ENCODE results near the gene ZNF75A. TPM values are rescaled to one million over a fixed set of nuclear protein-coding genes. Genes with fewer than 3 reads are reported as not detected.

ZNF75A gene
- total RNA-seq, 2 experiments from 2014 or later = 34.2 to 35.5 TPM

GRCh38 chr16:3281222-3281820 is 24.0 kb upstream of the ZNF75A start:
- Mint-ChIP-seq H3K4me3 (peak overlapping the region; percentile 97), H3K27me3 (no peaks in the 10 kb centered on the region), H3K9me3 (peaks cover 13% of the 10 kb centered on the region), H3K4me1 (peaks cover 21% of the 10 kb centered on the region), H3K27ac (no peak overlapping the region), H3K36me3 (peaks cover 27% of the 10 kb centered on the region)
- no peak for DNase-seq

- DNase-seq = no peak
- Mint-ChIP-seq H3K4me3 (peak overlapping the region; percentile 97), H3K4me1 (peaks cover 21% of the 10 kb centered on the region), H3K27me3 (no peaks in the 10 kb centered on the region), H3K36me3 (peaks cover 36% of the 10 kb centered on the region), H3K9me3 (peaks cover 16% of the 10 kb centered on the region), H3K27ac (peak overlapping the region; percentile 96)
These were observed 23.1 kb upstream of the ZNF75A start for GRCh38 chr16:3282103-3282729.

GRCh38 chr16:3282730-3283542 is 22.4 kb upstream of the ZNF75A start, which contains the start of gene ZNF263:
Gene ZNF263 (plus strand): TSS chr16:3283491. CDS start chr16:3283819, 328 bp downstream.
- peak within 1 kb of the TSS; percentile 97 for H3K4me3 Mint-ChIP-seq
- peaks cover 20% of the 10 kb centered on the region for H3K9me3 Mint-ChIP-seq
- no peaks in the 10 kb centered on the region for H3K27me3 Mint-ChIP-seq
- DNase-seq = peak; percentile 96
- peaks cover 43% of the 10 kb centered on the region for H3K36me3 Mint-ChIP-seq
- peaks cover 21% of the 10 kb centered on the region for H3K4me1 Mint-ChIP-seq
- H3K27ac Mint-ChIP-seq = peak within 1 kb of the TSS; percentile 96

- Mint-ChIP-seq H3K36me3 (peaks cover 52% of the 10 kb centered on the region), H3K4me1 (peaks cover 21% of the 10 kb centered on the region), H3K27me3 (no peaks in the 10 kb centered on the region), H3K9me3 (peaks cover 28% of the 10 kb centered on the region), H3K4me3 (peak overlapping the region; percentile 97), H3K27ac (peak overlapping the region; percentile 96)
- DNase-seq = no peak
These were observed 21.5 kb upstream of the ZNF75A start for GRCh38 chr16:3283543-3284447.

GRCh38 chr16:3285131-3285530 is 20.2 kb upstream of the ZNF75A start:
- H3K36me3 Mint-ChIP-seq = peaks cover 65% of the 10 kb centered on the region
- H3K4me1 Mint-ChIP-seq = peaks cover 18% of the 10 kb centered on the region
- H3K27me3 Mint-ChIP-seq = no peaks in the 10 kb centered on the region
- H3K4me3 Mint-ChIP-seq = peak overlapping the region; percentile 97
- peaks cover 37% of the 10 kb centered on the region for H3K9me3 Mint-ChIP-seq
- H3K27ac Mint-ChIP-seq = peak overlapping the region; percentile 52
- no peak for DNase-seq

GRCh38 chr16:3289998-3290673 is 15.2 kb upstream of the ZNF75A start:
- DNase-seq = no peak
- H3K9me3 Mint-ChIP-seq = peaks cover 72% of the 10 kb centered on the region
- H3K4me1 Mint-ChIP-seq = peaks cover 2% of the 10 kb centered on the region
- H3K27ac Mint-ChIP-seq = no peak overlapping the region
- no peaks in the 10 kb centered on the region for H3K27me3 Mint-ChIP-seq
- no peak overlapping the region for H3K4me3 Mint-ChIP-seq
- peaks cover 93% of the 10 kb centered on the region for H3K36me3 Mint-ChIP-seq

- H3K4me1 Mint-ChIP-seq = no peaks in the 10 kb centered on the region
- no peak overlapping the region for H3K27ac Mint-ChIP-seq
- DNase-seq = no peak
- no peaks in the 10 kb centered on the region for H3K27me3 Mint-ChIP-seq
- no peak overlapping the region for H3K4me3 Mint-ChIP-seq
- H3K9me3 Mint-ChIP-seq = peaks cover 70% of the 10 kb centered on the region
- peaks cover 86% of the 10 kb centered on the region for H3K36me3 Mint-ChIP-seq
These were observed 12.7 kb upstream of the ZNF75A start for GRCh38 chr16:3292604-3293003.

GRCh38 chr16:3295209-3295608 is 10.1 kb upstream of the ZNF75A start:
- Mint-ChIP-seq H3K4me1 (no peaks in the 10 kb centered on the region), H3K27me3 (no peaks in the 10 kb centered on the region), H3K9me3 (peaks cover 67% of the 10 kb centered on the region), H3K4me3 (no peak overlapping the region), H3K27ac (no peak overlapping the region), H3K36me3 (peaks cover 80% of the 10 kb centered on the region)
- no peak for DNase-seq

- H3K4me1 Mint-ChIP-seq = no peaks in the 10 kb centered on the region
- peaks cover 80% of the 10 kb centered on the region for H3K36me3 Mint-ChIP-seq
- peak overlapping the region; percentile 32 for H3K4me3 Mint-ChIP-seq
- H3K9me3 Mint-ChIP-seq = peaks cover 69% of the 10 kb centered on the region
- no peak for DNase-seq
- no peaks in the 10 kb centered on the region for H3K27me3 Mint-ChIP-seq
- no peak overlapping the region for H3K27ac Mint-ChIP-seq
These were observed 9.5 kb upstream of the ZNF75A start for GRCh38 chr16:3295783-3296182.

GRCh38 chr16:3304370-3304769 is 927 bp upstream of the ZNF75A start:
- Mint-ChIP-seq H3K36me3 (peaks cover 86% of the 10 kb centered on the region), H3K4me1 (peaks cover 7% of the 10 kb centered on the region), H3K4me3 (peak overlapping the region; percentile 75), H3K9me3 (peaks cover 49% of the 10 kb centered on the region), H3K27ac (peak overlapping the region; percentile 68), H3K27me3 (no peaks in the 10 kb centered on the region)
- no peak for DNase-seq

- H3K36me3 Mint-ChIP-seq = peaks cover 86% of the 10 kb centered on the region
- H3K4me3 Mint-ChIP-seq = peak overlapping the region; percentile 75
- no peaks in the 10 kb centered on the region for H3K27me3 Mint-ChIP-seq
- peaks cover 37% of the 10 kb centered on the region for H3K9me3 Mint-ChIP-seq
- H3K27ac Mint-ChIP-seq = peak overlapping the region; percentile 87
- no peak for DNase-seq
- peaks cover 7% of the 10 kb centered on the region for H3K4me1 Mint-ChIP-seq
These were observed 781 bp downstream of the ZNF75A start for GRCh38 chr16:3306078-3306477.

GRCh38 chr16:3311496-3311895 is 6.2 kb downstream of the ZNF75A start:
- Mint-ChIP-seq H3K27ac (no peak overlapping the region), H3K9me3 (peaks cover 69% of the 10 kb centered on the region), H3K4me3 (no peak overlapping the region), H3K4me1 (peaks cover 2% of the 10 kb centered on the region), H3K27me3 (no peaks in the 10 kb centered on the region), H3K36me3 (peaks cover 100% of the 10 kb centered on the region)
- DNase-seq = no peak

- H3K36me3 Mint-ChIP-seq = peaks cover 85% of the 10 kb centered on the region
These were observed 12.2 kb downstream of the ZNF75A start for GRCh38 chr16:3317315-3317999.

More at GRCh38 chr16:3317315-3317999, 12.2 kb downstream of the ZNF75A start:
- H3K4me1 Mint-ChIP-seq = no peaks in the 10 kb centered on the region
- peak overlapping the region; percentile 37 for H3K4me3 Mint-ChIP-seq
- no peak overlapping the region for H3K27ac Mint-ChIP-seq
- DNase-seq = no peak
- no peaks in the 10 kb centered on the region for H3K27me3 Mint-ChIP-seq
- peaks cover 79% of the 10 kb centered on the region for H3K9me3 Mint-ChIP-seq
